GM19467 (cell line): Measurements from ENCODE around the gene CDK14.

ENCODE experiments used
- ATAC-seq: cut with Tn5 transposase; IDR thresholded peaks from one replicate; pipeline ENCODE4 v1.9.1; 2021; ENCODE audit warnings: mild to moderate bottlenecking, moderate library complexity; ENCODE audit not compliant: unreplicated experiment

Gene CDK14

GRCh38 chr7:91181949-91182348 is 585.8 kb downstream of the CDK14 start:
- ATAC-seq = no peak

- ATAC-seq = no peak
These were observed 587.0 kb downstream of the CDK14 start for GRCh38 chr7:91182819-91183764.

- ATAC-seq = no peak
These were observed 589.6 kb downstream of the CDK14 start for GRCh38 chr7:91185771-91186170.

- ATAC-seq = no peak
These were observed 590.9 kb downstream of the CDK14 start for GRCh38 chr7:91187061-91187460.

GRCh38 chr7:91191771-91192170 is 595.6 kb downstream of the CDK14 start:
- ATAC-seq = no peak

GRCh38 chr7:91193141-91193540 is 597.0 kb downstream of the CDK14 start:
- ATAC-seq = no peak

- ATAC-seq = no peak
These were observed 598.7 kb downstream of the CDK14 start for GRCh38 chr7:91194841-91195240.

- ATAC-seq = no peak
These were observed 599.9 kb downstream of the CDK14 start for GRCh38 chr7:91196058-91196457.

- no peak for ATAC-seq
These were observed 602.2 kb downstream of the CDK14 start for GRCh38 chr7:91198371-91198770.

GRCh38 chr7:91199601-91200000 is 603.5 kb downstream of the CDK14 start:
- no peak for ATAC-seq

- no peak for ATAC-seq
These were observed 605.5 kb downstream of the CDK14 start for GRCh38 chr7:91201442-91202113.

GRCh38 chr7:91206361-91206960 is 610.3 kb downstream of the CDK14 start:
- ATAC-seq = no peak

GRCh38 chr7:91212582-91212981 is 616.5 kb downstream of the CDK14 start:
- no peak for ATAC-seq

- ATAC-seq = no peak
These were observed 630.3 kb downstream of the CDK14 start for GRCh38 chr7:91226411-91226810.

- ATAC-seq = no peak
These were observed 632.2 kb downstream of the CDK14 start for GRCh38 chr7:91228327-91228726.

GRCh38 chr7:91228927-91229558 is 632.9 kb downstream of the CDK14 start:
- ATAC-seq = no peak

GRCh38 chr7:91230100-91230499 is 634.0 kb downstream of the CDK14 start:
- ATAC-seq = no peak

- no peak for ATAC-seq
These were observed 634.4 kb downstream of the CDK14 start for GRCh38 chr7:91230503-91230902.

- ATAC-seq = no peak
These were observed 637.1 kb downstream of the CDK14 start for GRCh38 chr7:91233212-91233611.

GRCh38 chr7:91235211-91235832 is 639.2 kb downstream of the CDK14 start:
- ATAC-seq = no peak

- no peak for ATAC-seq
These were observed 643.1 kb downstream of the CDK14 start for GRCh38 chr7:91239171-91239604.
